Measurements from ENCODE around the gene RAB23.
A peak's percentile ranks its signal among the peaks of the same experiment; 100 is the strongest.

The RAB23 gene

GRCh38 chr6:57226221-57226620 is 4.1 kb upstream of the RAB23 start:
- DNase-seq = no peak

GRCh38 chr6:57224769-57225515 is 2.8 kb upstream of the RAB23 start:
- no peak for DNase-seq

GRCh38 chr6:57222743-57223077 is 603 bp upstream of the RAB23 start:
- DNase-seq = no peak

DNA sequence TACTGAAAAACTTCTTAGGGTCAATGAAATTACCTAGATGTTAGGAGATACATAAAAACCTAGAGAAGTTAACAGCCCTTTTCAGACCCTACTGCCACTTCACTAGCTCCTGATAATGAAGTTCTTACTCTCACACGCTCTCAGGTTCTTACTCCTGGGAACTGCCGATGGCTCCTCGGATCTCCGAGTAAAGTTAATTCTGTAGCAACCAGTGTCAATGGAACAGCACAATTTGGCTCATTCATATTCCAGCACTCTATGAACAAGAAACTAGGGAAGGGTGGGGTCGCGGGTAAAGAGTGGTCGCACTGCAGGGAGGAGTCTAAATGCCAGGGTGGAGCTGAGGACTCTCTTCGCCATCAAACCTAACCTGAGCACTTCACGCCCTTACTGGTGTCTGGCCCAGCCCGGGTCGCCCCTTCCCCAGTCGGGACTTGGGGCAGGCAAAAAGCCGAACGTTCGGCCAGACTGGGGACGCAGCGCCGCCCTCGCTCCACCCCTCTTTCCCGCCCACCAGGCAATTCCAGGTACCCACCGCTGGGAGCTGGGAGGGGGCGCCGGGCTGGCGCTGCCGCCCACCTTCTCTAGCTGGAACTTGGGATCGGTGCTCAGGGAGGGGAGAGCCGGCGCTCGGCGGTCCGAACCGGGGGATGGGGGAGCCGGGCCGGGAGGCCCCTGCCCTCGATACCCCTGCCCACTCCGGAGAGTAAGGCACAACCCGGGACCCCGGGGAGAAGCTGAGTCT is 744 bp downstream of the RAB23 start:
- DNase-seq = peak; percentile 28 to 42

GRCh38 chr6:57220083-57220703 is 1.9 kb downstream of the RAB23 start:
- no peak for DNase-seq

- no peak for DNase-seq
Observed at GRCh38 chr6:57217270-57217669, 4.8 kb downstream of the RAB23 start.

- no peak for DNase-seq
Observed at GRCh38 chr6:57216235-57217101, 5.6 kb downstream of the RAB23 start.

- DNase-seq = no peak
Observed at GRCh38 chr6:57215260-57215659, 6.8 kb downstream of the RAB23 start.

DNA sequence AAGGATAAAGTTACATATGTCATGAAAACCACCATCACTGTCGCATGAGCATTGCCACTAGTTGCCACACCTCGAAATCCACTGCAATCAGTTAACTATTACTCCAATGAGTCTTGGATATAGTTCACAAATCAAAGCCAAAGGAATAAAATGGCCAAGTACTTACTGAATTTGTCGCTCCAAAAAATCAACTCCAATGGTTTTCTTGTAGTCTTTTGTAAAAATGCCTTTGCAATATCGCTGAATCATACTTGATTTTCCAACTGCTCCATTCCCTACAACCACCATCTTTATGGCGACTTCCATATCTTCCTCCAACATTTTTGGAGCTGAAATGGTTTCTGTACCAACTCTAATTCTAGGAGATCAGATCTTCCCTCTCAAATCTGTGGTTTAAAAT is 12.0 kb downstream of the RAB23 start:
- no peak for DNase-seq

- no peak for DNase-seq
Observed at GRCh38 chr6:57209030-57209429, 13.1 kb downstream of the RAB23 start.

GRCh38 chr6:57207872-57208271 is 14.2 kb downstream of the RAB23 start:
- no peak for DNase-seq

DNA sequence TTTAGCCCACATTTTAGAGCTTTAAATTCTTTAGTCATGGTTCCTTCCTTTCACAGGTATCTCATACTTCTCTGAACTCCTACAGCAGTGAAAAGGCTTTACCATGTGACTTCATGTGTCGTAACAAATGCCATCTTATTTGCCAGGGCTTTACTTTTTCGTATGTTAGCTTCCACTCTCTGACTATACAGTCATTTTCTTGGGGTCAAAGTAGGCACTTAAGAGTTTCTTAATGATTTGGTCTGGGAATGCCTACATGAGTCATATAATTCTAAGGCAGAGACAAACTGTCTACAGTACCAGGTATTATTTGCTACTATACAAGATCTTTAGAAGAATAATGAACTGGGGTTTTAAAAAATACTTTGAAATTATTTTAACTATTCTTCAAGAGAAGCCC is 15.0 kb downstream of the RAB23 start:
- DNase-seq = no peak

DNA sequence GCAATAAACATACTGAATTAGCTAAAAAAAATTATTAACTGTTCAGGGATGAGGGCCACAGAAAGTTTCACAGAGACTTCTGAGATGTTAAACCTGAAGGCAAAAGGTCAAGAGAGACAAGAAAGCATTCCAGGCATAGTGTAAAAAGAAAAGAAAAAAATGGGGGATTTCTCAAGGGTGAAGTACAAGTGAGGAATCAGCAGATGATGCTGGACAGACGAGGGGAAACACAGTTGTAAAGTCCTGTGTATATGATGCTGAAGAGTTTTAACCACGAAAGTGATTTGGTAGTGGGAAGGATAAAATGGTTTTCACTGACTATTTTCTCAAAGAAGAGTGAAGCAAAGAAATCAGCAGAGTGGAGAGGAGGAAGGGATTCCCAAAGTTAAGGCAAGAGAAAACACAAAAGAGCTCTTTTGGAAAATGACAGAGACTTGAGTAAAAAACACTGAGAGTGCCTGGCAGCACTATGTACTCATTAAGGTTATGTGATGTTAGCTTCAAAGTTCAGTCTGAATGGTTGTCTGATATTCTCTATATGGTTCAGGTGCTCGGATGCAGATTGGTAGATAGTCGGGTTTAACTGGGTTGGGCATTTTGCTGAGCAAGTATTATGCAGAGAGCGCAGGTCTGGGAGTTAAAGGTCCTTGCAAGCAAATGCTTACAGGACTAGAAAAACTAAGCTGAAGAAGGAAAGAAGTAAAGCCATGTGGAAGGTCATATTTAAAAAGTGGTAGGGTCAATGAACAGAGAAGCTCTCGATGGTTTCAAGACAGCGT is 16.4 kb downstream of the RAB23 start:
- no peak for DNase-seq

DNA sequence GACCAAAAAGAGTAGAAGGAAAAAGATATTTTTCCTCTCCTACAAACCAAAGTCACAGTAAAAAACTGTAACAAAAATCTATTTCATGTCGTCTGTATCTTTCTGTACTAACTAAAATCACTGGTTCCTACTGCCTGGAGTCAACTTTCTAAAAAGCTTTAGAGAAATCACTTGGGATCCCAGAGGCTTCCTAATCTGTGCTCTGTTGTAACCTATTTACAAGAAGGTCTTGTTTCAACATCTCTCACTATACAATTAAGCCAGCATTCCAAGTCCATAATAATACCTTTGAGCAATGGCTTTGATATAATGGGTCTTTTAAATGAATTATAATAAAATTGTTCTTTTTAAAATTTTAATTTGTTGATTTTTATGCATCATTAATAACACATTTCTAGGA is 20.4 kb downstream of the RAB23 start:
- no peak for DNase-seq

- DNase-seq = no peak
Observed at GRCh38 chr6:57198926-57199636, 23.0 kb downstream of the RAB23 start.

DNA sequence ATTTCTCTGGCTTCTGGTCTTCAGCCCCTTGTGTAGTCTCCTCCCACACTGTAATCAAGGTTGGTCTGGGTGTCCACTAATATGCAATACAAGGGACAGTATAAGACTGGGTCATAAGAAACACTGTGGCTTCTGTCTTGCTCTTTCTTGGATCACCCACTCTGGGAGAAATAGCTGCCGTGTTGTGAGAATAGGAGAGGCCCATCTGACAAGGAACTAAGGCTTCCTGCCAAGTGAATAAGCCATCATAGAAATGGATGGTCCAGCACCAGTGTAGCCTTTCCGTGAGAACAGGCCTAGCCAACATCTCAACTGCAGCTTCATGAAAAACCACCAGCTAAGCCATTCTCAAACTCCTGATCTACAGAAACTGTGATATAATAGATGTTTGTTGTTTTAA is 26.6 kb downstream of the RAB23 start:
- no peak for DNase-seq

GRCh38 chr6:57193177-57193576 is 28.9 kb downstream of the RAB23 start:
- no peak for DNase-seq

- no peak for DNase-seq
Observed at GRCh38 chr6:57190140-57190539, 32.0 kb downstream of the RAB23 start.

DNA sequence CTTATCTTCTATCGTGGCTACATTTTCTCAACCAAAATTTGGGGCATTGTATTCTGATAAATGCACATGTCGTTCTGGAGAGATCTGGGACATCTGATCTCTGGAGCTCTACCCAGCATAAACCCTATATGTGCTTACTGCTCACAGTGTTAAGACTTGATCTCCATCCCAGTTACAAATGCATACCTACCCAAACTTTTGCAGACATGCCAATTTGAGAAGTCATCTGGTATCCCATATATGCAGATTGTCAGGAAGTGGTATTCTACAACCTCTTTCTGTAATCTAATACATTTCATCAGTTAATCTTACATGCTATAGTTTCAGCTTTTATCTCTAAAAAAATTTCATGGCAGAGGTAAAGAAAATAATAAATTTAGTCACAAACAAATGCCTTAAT is 38.8 kb downstream of the RAB23 start:
- no peak for DNase-seq

DNA sequence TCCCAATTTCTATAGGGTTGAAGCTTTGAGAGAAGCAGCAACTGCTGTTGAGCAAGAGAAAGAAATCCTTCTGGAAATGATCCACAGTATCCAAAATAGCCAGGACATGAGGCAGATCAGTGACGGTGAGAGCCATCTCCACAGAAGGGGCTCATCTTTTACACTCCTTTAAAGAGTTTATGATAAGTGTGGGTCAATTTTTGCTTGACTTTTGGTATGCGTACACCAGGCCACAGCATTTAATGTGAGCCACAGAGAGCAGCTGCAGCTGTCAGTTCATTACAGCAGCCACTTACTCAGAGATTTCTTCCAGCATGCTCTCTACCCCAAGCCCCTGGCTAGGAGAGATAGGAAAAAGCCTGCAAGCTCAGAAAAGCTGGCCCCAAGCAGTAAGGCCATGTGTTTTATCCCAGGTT is 40.1 kb downstream of the RAB23 start:
- DNase-seq = no peak

DNA sequence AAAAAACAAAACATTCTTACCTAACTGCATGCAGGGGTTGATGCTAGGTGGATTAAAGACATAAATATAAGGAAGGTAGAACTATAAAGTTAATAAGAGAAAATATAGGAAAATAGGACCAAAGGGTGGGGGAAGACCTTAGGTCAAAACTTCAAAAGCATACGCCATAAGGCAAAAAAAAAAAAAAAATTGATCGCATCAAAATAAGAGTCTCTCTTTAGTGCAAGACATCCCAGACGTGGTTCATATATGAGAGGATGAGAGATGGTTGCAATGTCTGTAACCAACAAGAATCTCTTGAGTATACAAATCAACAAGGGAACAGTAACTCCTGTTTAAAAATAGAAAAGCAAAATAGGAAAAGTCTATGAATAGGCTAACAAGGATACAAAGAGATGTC is 41.5 kb downstream of the RAB23 start:
- no peak for DNase-seq

Data from activated CD4-positive, alpha-beta T cell treated with anti-CD3 and anti-CD28 coated beads for 4 hours (primary cell).